SK-N-SH treated with all-trans-retinoic acid at 6 μM for 48 hours (cell line): Measurements from ENCODE around the gene E2F2.

ENCODE experiments used
- ATAC-seq: fragments of 200-7000 bp; cut with Tn5 transposase; 3 replicates; pipeline ENCODE4 v1.9.1; 2020; ENCODE audit warnings: mild to moderate bottlenecking, moderate library complexity
- ARNTL ChIP-seq: fragments of 450-650 bp; formaldehyde crosslinking; IDR thresholded peaks from 2 replicates; pipeline ENCODE4 v1.5.0; 2020; ENCODE audit warnings: low read depth, mild to moderate bottlenecking, moderate library complexity, borderline replicate concordance
- BACH2 ChIP-seq: fragments of 250-450 bp; sonication (Bioruptor Pico); IDR thresholded peaks from 2 replicates; pipeline ENCODE4 v1.9.0; 2021; ENCODE audit warnings: mild to moderate bottlenecking, borderline replicate concordance
- CSDC2 ChIP-seq: fragments of 250-450 bp; sonication (Bioruptor Pico); IDR thresholded peaks from 2 replicates; pipeline ENCODE4 v1.5.0; 2020; ENCODE audit warnings: mild to moderate bottlenecking, moderate library complexity
- ESRRG ChIP-seq: fragments of 250-450 bp; sonication (Bioruptor Pico); IDR thresholded peaks from 2 replicates; pipeline ENCODE4 v1.6.1; 2021; ENCODE audit warnings: mild to moderate bottlenecking
- GLIS3 ChIP-seq: fragments of 250-450 bp; sonication (Bioruptor Pico); IDR thresholded peaks from 2 replicates; pipeline ENCODE4 v1.5.0; 2020; ENCODE audit warnings: mild to moderate bottlenecking, moderate library complexity
- ISL1 ChIP-seq: fragments of 250-450 bp; sonication (Bioruptor Pico); IDR thresholded peaks from 2 replicates; pipeline ENCODE4 v2.1.2; 2022; ENCODE audit warnings: mild to moderate bottlenecking, moderate library complexity
- OSR1 ChIP-seq: fragments of 250-450 bp; sonication (Bioruptor Pico); IDR thresholded peaks from 2 replicates; pipeline ENCODE4 v1.8.0; 2022; ENCODE audit warnings: moderate library complexity, mild to moderate bottlenecking, inconsistent platforms
- PPARA ChIP-seq: fragments of 250-450 bp; sonication (Bioruptor Pico); IDR thresholded peaks from 2 replicates; pipeline ENCODE4 v1.5.0; 2020; ENCODE audit warnings: mild to moderate bottlenecking, borderline replicate concordance
- RARB ChIP-seq: fragments of 250-450 bp; sonication (Bioruptor Pico); IDR thresholded peaks from 2 replicates; pipeline ENCODE4 v1.8.0; 2021; ENCODE audit warnings: mild to moderate bottlenecking, moderate library complexity
- SNAI2 ChIP-seq: fragments of 250-450 bp; sonication (Bioruptor Pico); IDR thresholded peaks from 2 replicates; pipeline ENCODE4 v1.5.0; 2020; ENCODE audit warnings: mild to moderate bottlenecking, moderate library complexity
- TCF4 ChIP-seq: fragments of 250-450 bp; sonication (Bioruptor Pico); IDR thresholded peaks from 2 replicates; pipeline ENCODE4 v1.8.0; 2021; ENCODE audit warnings: mild to moderate bottlenecking, moderate library complexity, borderline replicate concordance
- TOX ChIP-seq: fragments of 250-450 bp; sonication (Bioruptor Pico); IDR thresholded peaks from 2 replicates; pipeline ENCODE4 v1.8.0; 2021; ENCODE audit warnings: mild to moderate bottlenecking, moderate library complexity, borderline replicate concordance
- ZC3H10 ChIP-seq: fragments of 250-450 bp; sonication (Bioruptor Pico); IDR thresholded peaks from 2 replicates; pipeline ENCODE4 v1.5.1; 2021; ENCODE audit warnings: mild to moderate bottlenecking, moderate library complexity
- ZFP3 ChIP-seq: fragments of 250-450 bp; sonication (Bioruptor Pico); IDR thresholded peaks from 2 replicates; pipeline ENCODE4 v1.5.0; 2020; ENCODE audit warnings: mild to moderate bottlenecking, moderate library complexity
- ZFP30 ChIP-seq: fragments of 450-650 bp; formaldehyde crosslinking; IDR thresholded peaks from 2 replicates; pipeline ENCODE4 v1.5.0; 2022; ENCODE audit warnings: mild to moderate bottlenecking, moderate library complexity
- ZNF565 ChIP-seq: fragments of 450-650 bp; formaldehyde crosslinking; conservative IDR thresholded peaks from 2 replicates; pipeline ENCODE4 v1.5.0; 2020; ENCODE audit warnings: low read depth, mild to moderate bottlenecking, moderate library complexity
- ZNF70 ChIP-seq: fragments of 450-650 bp; formaldehyde crosslinking; IDR thresholded peaks from 2 replicates; pipeline ENCODE4 v1.5.0; 2020; ENCODE audit warnings: mild to moderate bottlenecking, moderate library complexity
- ZNF8 ChIP-seq: fragments of 450-650 bp; formaldehyde crosslinking; IDR thresholded peaks from 2 replicates; pipeline ENCODE4 v1.5.0; 2020; ENCODE audit warnings: mild to moderate bottlenecking, moderate library complexity
- TF ChIP-seq, protein P1 (sequence below): fragments of 250-450 bp; sonication (Bioruptor Pico); IDR thresholded peaks from 2 replicates; pipeline ENCODE4 v1.5.1; 2021; ENCODE audit warnings: mild to moderate bottlenecking, moderate library complexity
- TF ChIP-seq, protein P2 (sequence below): fragments of 250-450 bp; sonication (Bioruptor Pico); IDR thresholded peaks from 2 replicates; pipeline ENCODE4 v1.8.0; 2021; ENCODE audit warnings: low read depth, mild to moderate bottlenecking, moderate library complexity, borderline replicate concordance
- TF ChIP-seq, protein P3 (sequence below): fragments of 250-450 bp; sonication (Bioruptor Pico); IDR thresholded peaks from 2 replicates; pipeline ENCODE4 v1.5.0; 2020; ENCODE audit warnings: mild to moderate bottlenecking, moderate library complexity
- TF ChIP-seq, protein P4 (sequence below): fragments of 250-450 bp; sonication (Bioruptor Pico); IDR thresholded peaks from 2 replicates; pipeline ENCODE4 v1.5.1; 2020; ENCODE audit warnings: low read depth, mild to moderate bottlenecking, moderate library complexity

E2F2 gene

DNA sequence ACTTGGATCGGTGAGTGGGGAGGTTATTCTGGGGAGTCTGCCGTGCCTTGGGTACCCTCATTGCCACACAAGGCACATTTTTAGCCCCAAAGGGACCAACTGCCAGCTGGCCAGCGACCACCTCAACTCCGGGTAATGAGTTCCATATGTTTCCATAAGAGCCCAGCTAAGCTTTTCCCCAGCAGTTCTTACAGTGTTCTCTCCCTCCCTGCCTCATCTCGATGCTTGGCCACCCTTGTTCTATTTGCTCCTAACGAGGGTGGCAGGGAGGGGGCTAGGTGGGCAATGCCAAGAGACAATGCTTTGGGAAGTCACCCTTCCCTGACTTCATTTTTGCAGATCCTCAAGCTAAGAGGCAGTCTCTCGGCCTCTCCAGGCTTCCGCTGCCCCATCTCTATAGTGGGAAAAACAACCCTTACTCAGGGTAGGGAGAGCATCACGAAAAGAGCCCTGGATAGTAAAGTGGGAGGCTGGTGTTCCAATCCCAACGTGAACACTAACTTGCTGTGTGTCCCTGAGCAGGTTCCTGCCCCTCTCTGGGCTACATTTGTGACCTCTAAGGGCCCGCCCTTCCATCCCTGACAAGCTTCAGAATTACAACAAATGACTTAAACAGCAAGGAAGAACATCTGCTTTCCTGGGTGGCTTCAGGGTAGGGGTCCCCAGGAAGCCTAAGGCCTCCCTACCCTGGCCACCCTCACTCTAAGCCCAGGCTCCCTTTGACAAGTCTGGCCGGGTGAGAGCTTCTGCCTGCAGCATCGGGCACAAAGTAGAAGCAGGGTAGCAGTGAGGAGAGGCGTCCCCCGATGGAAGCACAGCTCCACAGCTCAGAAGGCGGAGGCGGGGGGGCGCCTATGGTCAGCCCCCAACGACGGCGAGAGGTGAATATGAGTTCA lies 22.4 kb upstream of the E2F2 start (continued):
- TF ChIP-seq ZNF8 (CRISPR knock-in tag): no peak
- no peak for TF ChIP-seq ESRRG (CRISPR knock-in tag)
- no peak for TF ChIP-seq ISL1 (CRISPR knock-in tag)
- no peak for TF ChIP-seq ZC3H10 (CRISPR knock-in tag)
- no peak for TF ChIP-seq ZNF70 (CRISPR knock-in tag)
- no peak for TF ChIP-seq TOX (CRISPR knock-in tag)
- no peak for TF ChIP-seq RARB (CRISPR knock-in tag)
- TF ChIP-seq ZNF565 (CRISPR knock-in tag): no peak
- TF ChIP-seq ARNTL: no peak
- TF ChIP-seq ZFP30: no peak

DNA sequence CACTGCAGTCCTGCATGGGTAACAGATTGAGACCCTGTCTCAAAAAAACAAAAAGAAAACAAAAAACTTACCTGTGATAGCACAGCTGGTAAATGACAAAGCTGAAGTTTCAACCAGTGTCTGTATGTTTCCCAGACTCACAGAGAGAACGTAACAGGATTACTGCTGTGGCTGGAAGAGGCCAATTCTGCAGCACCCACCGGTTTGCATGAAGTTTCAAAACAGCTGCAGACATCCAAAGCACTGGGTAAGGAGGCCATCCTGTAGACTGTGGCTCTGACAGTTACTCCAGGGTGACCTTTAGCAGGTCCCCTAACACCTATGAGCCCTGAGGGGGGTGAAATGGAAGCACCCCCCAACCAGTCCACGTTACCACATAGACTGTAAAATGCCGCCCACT lies 20.8 kb upstream of the E2F2 start:
- no peak for TF ChIP-seq ZNF8 (CRISPR knock-in tag)
- no peak for TF ChIP-seq ZFP30
- TF ChIP-seq GLIS3 (CRISPR knock-in tag): no peak
- no peak for TF ChIP-seq TCF4 (CRISPR knock-in tag)
- TF ChIP-seq, protein P1, sequence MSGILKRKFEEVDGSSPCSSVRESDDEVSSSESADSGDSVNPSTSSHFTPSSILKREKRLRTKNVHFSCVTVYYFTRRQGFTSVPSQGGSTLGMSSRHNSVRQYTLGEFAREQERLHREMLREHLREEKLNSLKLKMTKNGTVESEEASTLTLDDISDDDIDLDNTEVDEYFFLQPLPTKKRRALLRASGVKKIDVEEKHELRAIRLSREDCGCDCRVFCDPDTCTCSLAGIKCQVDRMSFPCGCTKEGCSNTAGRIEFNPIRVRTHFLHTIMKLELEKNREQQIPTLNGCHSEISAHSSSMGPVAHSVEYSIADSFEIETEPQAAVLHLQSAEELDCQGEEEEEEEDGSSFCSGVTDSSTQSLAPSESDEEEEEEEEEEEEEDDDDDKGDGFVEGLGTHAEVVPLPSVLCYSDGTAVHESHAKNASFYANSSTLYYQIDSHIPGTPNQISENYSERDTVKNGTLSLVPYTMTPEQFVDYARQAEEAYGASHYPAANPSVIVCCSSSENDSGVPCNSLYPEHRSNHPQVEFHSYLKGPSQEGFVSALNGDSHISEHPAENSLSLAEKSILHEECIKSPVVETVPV (CRISPR knock-in tag): no peak
- TF ChIP-seq ESRRG (CRISPR knock-in tag): no peak
- TF ChIP-seq, all 23 proteins: peak for 0
- no peak for ATAC-seq

DNA sequence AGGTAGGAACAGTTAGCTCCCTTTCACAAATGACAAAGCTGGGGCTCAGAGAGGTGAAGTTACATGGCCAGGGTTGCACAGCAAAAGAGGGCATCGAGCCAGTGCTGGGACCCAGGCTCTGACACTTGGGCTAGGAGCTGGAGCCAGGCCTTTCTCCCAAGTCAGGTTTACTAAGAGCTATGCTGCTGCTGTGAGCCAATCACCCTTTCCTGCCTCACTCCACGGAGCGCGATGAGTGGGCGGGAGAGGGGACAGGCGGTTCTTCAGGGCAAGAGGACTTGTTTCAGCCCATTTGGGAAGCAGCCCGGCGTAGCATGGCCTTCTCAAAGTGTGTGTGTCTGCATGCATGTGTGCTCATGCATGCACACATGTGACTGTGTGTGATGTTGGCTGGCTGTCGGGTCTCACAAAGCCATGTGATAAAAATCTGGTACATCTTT lies 17.7 kb upstream of the E2F2 start:
- TF ChIP-seq BACH2 (no peak), ARNTL (no peak), ZC3H10 (CRISPR knock-in tag) (no peak), CSDC2 (no peak), ZFP3 (CRISPR knock-in tag) (no peak), ZNF70 (CRISPR knock-in tag) (no peak), ZNF565 (CRISPR knock-in tag) (no peak), TOX (CRISPR knock-in tag) (no peak), SNAI2 (CRISPR knock-in tag) (no peak), GLIS3 (CRISPR knock-in tag) (no peak), PPARA (CRISPR knock-in tag) (no peak), RARB (CRISPR knock-in tag) (no peak), OSR1 (CRISPR knock-in tag) (no peak), ZNF8 (CRISPR knock-in tag) (no peak), ESRRG (CRISPR knock-in tag) (no peak), TCF4 (CRISPR knock-in tag) (no peak)
- TF ChIP-seq, protein P2, sequence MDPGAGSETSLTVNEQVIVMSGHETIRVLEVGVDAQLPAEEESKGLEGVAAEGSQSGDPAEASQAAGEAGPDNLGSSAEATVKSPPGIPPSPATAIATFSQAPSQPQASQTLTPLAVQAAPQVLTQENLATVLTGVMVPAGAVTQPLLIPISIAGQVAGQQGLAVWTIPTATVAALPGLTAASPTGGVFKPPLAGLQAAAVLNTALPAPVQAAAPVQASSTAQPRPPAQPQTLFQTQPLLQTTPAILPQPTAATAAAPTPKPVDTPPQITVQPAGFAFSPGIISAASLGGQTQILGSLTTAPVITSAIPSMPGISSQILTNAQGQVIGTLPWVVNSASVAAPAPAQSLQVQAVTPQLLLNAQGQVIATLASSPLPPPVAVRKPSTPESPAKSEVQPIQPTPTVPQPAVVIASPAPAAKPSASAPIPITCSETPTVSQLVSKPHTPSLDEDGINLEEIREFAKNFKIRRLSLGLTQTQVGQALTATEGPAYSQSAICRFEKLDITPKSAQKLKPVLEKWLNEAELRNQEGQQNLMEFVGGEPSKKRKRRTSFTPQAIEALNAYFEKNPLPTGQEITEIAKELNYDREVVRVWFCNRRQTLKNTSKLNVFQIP (CRISPR knock-in tag): no peak
- TF ChIP-seq, protein P3, sequence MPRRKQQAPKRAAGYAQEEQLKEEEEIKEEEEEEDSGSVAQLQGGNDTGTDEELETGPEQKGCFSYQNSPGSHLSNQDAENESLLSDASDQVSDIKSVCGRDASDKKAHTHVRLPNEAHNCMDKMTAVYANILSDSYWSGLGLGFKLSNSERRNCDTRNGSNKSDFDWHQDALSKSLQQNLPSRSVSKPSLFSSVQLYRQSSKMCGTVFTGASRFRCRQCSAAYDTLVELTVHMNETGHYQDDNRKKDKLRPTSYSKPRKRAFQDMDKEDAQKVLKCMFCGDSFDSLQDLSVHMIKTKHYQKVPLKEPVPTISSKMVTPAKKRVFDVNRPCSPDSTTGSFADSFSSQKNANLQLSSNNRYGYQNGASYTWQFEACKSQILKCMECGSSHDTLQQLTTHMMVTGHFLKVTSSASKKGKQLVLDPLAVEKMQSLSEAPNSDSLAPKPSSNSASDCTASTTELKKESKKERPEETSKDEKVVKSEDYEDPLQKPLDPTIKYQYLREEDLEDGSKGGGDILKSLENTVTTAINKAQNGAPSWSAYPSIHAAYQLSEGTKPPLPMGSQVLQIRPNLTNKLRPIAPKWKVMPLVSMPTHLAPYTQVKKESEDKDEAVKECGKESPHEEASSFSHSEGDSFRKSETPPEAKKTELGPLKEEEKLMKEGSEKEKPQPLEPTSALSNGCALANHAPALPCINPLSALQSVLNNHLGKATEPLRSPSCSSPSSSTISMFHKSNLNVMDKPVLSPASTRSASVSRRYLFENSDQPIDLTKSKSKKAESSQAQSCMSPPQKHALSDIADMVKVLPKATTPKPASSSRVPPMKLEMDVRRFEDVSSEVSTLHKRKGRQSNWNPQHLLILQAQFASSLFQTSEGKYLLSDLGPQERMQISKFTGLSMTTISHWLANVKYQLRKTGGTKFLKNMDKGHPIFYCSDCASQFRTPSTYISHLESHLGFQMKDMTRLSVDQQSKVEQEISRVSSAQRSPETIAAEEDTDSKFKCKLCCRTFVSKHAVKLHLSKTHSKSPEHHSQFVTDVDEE (CRISPR knock-in tag): no peak
- TF ChIP-seq, protein P1 (CRISPR knock-in tag): no peak
- TF ChIP-seq, protein P4, sequence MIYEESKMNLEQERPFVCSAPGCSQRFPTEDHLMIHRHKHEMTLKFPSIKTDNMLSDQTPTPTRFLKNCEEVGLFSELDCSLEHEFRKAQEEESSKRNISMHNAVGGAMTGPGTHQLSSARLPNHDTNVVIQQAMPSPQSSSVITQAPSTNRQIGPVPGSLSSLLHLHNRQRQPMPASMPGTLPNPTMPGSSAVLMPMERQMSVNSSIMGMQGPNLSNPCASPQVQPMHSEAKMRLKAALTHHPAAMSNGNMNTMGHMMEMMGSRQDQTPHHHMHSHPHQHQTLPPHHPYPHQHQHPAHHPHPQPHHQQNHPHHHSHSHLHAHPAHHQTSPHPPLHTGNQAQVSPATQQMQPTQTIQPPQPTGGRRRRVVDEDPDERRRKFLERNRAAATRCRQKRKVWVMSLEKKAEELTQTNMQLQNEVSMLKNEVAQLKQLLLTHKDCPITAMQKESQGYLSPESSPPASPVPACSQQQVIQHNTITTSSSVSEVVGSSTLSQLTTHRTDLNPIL (CRISPR knock-in tag): no peak
- ATAC-seq: no peak
